Suprapubic skin (tissue), 4 donors: Measurements from ENCODE around the gene NOTCH4. TPM values are rescaled to one million over a fixed set of nuclear protein-coding genes. Genes with fewer than 3 reads are reported as not detected.

ENCODE experiments used
- DNase-seq, 2 donors: peaks; one replicate each; pipeline ENCODE4 v3.0.0-alpha.2; 2019; ENCODE audit warnings: low spot score in 2 of 2
- H3K27ac ChIP-seq: fragments of 200-600 bp; sonication (generic); one replicate; pipeline ENCODE4 v1.5.1; 2019
- H3K27me3 ChIP-seq: fragments of 200-600 bp; sonication (generic); one replicate; pipeline ENCODE4 v1.5.1; 2019
- H3K36me3 ChIP-seq: fragments of 200-600 bp; sonication (generic); one replicate; pipeline ENCODE4 v1.5.1; 2019
- H3K4me1 ChIP-seq: fragments of 200-600 bp; sonication (generic); one replicate; pipeline ENCODE4 v1.5.1; 2019
- H3K4me3 ChIP-seq: fragments of 200-600 bp; sonication (generic); one replicate; pipeline ENCODE4 v1.5.1; 2019; ENCODE audit warnings: mild to moderate bottlenecking
- H3K9me3 ChIP-seq: fragments of 200-600 bp; sonication (generic); one replicate; pipeline ENCODE4 v1.5.1; 2019
- EP300 ChIP-seq: sonication (generic); formaldehyde crosslinking; IDR thresholded peaks from one replicate; pipeline ENCODE4 v1.6.1; 2017; ENCODE audit warnings: antibody characterized with exemption
- POLR2A ChIP-seq, 2 donors: fragments of 450-650 bp; IDR thresholded peaks; one replicate each; pipeline ENCODE4 v1.6.1; 2017; ENCODE audit warnings: antibody characterized with exemption in 2 of 2, mild to moderate bottlenecking in 2 of 2, moderate library complexity in 2 of 2
- POLR2AphosphoS5 ChIP-seq, 3 donors: sonication (generic); formaldehyde crosslinking; IDR thresholded peaks; one replicate each; pipeline ENCODE4 v1.6.1; 2017; ENCODE audit warnings: antibody characterized with exemption in 3 of 3
- WGBS: methylation state at CpG from one replicate; pipeline ENCODE4 v1.1.5; 2018; 5-methylcytosine and 5-hydroxymethylcytosine counted together
- total RNA-seq, 4 donors: library from RNA; depleted of rRNA; stranded (reverse); fragments of >200 nt; gene quantifications; one replicate each; pipeline ENCODE4 v1.1.0, GENCODE V29; 2016
- TF ChIP-seq, protein P1 (sequence below), 2 donors: fragments of 200-600 bp in 1 of 2; fragments of 450-650 bp in 1 of 2; sonication (generic) in 1 of 2; IDR thresholded peaks; one replicate each; pipeline ENCODE4 v1.5.1; 2016 to 2019; ENCODE audit warnings: antibody characterized with exemption in 2 of 2, mild to moderate bottlenecking in 1 of 2, moderate library complexity in 1 of 2

The NOTCH4 gene
- total RNA-seq, 4 donors from 2014 or later = 5.3 to 22.0 (median 10.2) TPM

DNA sequence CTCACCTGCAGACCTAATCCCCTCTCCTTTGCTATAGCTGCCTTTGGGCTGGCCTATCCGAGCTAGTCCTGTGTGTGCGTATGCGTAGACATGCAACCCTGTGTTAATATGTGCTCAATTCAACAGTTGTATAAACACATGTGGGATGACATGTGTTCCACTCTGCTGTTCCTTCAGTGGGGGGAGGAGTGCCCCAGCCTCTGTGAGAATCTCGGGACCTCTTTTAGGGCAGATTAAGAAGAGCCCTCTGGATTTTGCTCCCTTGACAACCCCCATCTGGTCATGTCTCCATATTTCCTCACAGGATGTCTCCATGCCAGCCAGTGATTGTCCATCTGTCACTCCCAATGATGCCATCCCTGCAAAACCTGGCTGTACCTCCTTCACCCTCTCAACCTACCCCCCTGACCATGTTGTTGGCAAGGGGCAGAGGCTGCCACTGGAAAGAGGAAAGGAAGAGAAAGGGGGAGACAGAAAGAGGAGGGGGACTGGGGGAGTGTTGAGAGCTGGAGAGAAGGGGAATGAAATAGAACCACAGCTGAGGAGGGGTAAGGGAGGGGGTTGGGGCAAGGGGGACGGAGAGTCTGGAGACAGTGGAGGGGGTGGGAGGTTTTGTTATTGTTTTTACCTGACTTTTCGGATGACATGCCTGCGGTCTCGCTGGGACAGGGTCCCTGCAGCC, 72.5 kb downstream of the NOTCH4 start:
- Histone ChIP-seq H3K9me3 (no peaks in the 10 kb centered on the region), H3K4me1 (peaks cover 47% of the 10 kb centered on the region), H3K36me3 (peaks cover 6% of the 10 kb centered on the region), H3K27ac (no peak overlapping the region), H3K4me3 (peak overlapping the region; percentile 76), H3K27me3 (no peaks in the 10 kb centered on the region)
- WGBS = 41% methylated on average over 8 of the region's 8 CpGs
- no peak for DNase-seq
- no peak for TF ChIP-seq POLR2AphosphoS5 (IDR thresholded peaks at IDR 0.05)
- no peak for TF ChIP-seq EP300
- TF ChIP-seq, protein P1, sequence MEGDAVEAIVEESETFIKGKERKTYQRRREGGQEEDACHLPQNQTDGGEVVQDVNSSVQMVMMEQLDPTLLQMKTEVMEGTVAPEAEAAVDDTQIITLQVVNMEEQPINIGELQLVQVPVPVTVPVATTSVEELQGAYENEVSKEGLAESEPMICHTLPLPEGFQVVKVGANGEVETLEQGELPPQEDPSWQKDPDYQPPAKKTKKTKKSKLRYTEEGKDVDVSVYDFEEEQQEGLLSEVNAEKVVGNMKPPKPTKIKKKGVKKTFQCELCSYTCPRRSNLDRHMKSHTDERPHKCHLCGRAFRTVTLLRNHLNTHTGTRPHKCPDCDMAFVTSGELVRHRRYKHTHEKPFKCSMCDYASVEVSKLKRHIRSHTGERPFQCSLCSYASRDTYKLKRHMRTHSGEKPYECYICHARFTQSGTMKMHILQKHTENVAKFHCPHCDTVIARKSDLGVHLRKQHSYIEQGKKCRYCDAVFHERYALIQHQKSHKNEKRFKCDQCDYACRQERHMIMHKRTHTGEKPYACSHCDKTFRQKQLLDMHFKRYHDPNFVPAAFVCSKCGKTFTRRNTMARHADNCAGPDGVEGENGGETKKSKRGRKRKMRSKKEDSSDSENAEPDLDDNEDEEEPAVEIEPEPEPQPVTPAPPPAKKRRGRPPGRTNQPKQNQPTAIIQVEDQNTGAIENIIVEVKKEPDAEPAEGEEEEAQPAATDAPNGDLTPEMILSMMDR (IDR thresholded peaks at IDR 0.05) = no peak
- TF ChIP-seq POLR2A (IDR thresholded peaks at IDR 0.05) = no peak

DNA sequence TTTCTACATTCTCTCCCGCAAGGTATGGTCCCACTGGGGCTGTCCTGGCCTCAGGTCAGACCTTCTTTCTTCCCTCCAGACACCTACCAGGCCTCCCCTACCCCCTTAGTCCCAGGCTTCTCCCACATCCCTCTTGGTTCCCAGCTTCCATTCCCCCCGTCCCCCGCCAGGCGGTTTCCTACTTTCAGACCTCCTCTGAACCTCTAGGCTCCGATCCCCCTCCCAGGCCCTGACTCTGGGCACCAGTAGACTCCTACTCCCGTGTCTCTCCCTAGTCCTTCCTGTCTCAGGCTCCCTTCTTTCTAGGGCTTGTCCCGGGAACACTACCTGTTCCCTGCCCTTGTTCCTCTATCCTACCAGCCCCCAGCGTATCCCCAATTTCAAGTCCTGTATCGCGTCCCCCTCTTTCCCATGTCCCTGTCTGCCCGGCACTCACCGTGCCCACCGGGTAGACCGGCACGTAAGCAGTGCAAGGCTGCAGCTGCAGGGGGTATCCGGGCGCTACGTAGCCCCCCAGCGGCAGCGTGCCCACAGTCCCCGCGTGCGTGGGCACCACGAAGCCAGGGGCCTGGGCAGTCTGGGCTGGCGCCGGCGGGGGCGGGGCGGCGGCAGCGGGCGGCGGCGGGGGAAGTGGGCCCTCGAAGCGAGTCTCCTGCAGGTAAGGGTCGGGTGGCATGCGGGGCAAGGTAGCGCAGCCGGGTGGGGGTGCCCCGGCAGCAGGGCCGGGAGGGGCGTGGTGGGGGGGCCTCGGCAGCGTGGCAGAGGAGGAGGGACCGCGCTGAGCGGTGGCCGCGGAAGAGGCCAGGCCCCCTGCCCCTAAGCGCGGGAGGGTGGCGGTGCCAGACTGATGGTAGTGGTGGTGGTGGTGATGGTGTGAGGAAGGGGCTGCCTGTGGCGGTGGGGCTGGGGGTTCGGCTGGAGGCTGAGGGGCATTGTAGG, 73.7 kb downstream of the NOTCH4 start:
- TF ChIP-seq, protein P1 (IDR thresholded peaks at IDR 0.05) = no peak
- TF ChIP-seq POLR2AphosphoS5 (IDR thresholded peaks at IDR 0.05) = no peak
- no peak for DNase-seq
- Histone ChIP-seq H3K9me3 (no peaks in the 10 kb centered on the region), H3K27me3 (no peaks in the 10 kb centered on the region), H3K36me3 (no peaks in the 10 kb centered on the region), H3K4me1 (peaks cover 40% of the 10 kb centered on the region), H3K4me3 (no peak overlapping the region), H3K27ac (no peak overlapping the region)
- WGBS = 65% methylated on average over 53 of the region's 55 CpGs

DNA sequence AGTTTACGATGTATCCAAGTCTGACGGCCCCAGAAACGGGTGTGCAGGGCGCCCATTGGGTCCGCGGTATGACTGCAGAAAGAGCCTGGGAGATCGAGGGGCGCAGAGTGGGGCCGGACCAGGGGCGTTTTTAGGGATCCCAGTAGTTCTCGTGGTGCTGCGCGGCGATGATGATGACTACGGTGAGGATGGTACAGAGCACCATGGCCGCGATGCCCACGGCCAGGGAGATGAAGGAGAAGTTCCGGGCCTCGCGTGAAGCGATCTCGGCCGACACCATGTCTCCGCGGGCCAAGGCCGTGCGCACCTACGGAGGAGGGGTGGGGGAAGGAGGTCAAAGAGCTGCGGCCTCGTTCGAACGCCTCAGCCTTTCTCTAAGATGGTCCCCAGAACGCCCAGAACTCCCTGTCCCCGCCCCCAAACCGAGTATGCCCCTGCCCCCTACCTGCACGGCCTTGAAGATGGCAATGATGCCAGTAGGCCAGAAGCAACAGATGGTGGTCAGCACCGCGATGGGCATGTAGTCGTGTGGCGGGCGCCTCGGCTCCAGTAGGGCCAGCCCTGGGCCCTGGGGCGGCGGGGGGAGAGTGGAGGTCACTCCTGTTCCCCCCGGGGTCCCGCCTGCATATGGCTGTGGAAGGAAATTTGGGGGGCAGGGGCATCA, 74.6 kb downstream of the NOTCH4 start:
- no peak overlapping the region for H3K27ac ChIP-seq
- no peaks in the 10 kb centered on the region for H3K36me3 ChIP-seq
- no peaks in the 10 kb centered on the region for H3K27me3 ChIP-seq
- H3K9me3 ChIP-seq = no peaks in the 10 kb centered on the region
- H3K4me1 ChIP-seq = peaks cover 34% of the 10 kb centered on the region
- H3K4me3 ChIP-seq = peak overlapping the region; percentile 49
- WGBS = 52% methylated on average over 27 of the region's 47 CpGs
- DNase-seq = no peak
- TF ChIP-seq EP300 = no peak
- TF ChIP-seq POLR2A (IDR thresholded peaks at IDR 0.05) = no peak
- TF ChIP-seq POLR2AphosphoS5 (IDR thresholded peaks at IDR 0.05) = no peak
- TF ChIP-seq, protein P1 (IDR thresholded peaks at IDR 0.05) = no peak

DNA sequence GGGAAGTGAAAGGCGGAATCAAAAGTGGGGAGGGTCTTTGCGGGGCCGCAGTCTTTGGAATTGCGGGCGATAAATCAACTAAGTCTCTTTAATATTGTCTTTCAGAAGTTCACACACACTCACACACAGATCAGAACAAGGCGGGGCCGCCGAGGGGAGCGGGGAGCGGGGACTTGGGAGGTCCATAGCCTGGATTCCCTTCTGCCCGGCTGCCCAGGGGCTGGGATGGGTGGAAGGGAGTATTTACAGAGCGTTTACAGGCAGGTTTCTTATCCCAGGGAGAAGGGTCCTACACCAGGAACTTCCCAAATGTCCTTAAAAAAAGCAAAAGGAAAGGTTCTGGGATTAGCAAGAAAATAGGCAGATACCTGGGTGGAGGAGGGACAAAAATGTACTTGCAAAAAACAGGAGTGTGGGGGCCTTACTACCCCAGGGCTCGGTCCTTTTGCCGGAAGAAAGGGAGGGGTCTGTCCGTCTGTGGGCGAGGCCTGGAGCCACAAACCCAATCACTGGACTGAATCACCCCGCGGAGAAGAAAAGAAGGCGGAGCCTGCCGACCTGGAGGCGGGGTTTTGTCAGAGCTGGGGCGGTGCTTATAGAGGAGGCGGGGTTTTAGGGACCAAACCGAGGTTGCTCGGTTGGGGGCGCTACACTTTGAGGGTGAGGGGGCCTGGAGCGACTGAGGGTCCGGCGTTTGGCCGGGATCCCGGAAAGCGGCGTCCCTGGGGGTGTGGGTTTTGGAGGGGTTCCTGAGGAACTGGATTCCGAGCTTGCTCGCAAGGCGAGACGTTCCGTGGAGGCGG, 75.4 kb downstream of the NOTCH4 start:
- DNase-seq = peak; percentile 86 to 88
- H3K4me1 ChIP-seq = peaks cover 32% of the 10 kb centered on the region
- H3K4me3 ChIP-seq = peak overlapping the region; percentile 49
- H3K27me3 ChIP-seq = no peaks in the 10 kb centered on the region
- no peaks in the 10 kb centered on the region for H3K9me3 ChIP-seq
- H3K36me3 ChIP-seq = no peaks in the 10 kb centered on the region
- TF ChIP-seq, protein P1 (IDR thresholded peaks at IDR 0.05) = peak; percentile 3 to 23
- no peak for TF ChIP-seq POLR2AphosphoS5 (IDR thresholded peaks at IDR 0.05)
- 27% methylated on average over 39 of the region's 39 CpGs for WGBS
- H3K27ac ChIP-seq = no peak overlapping the region
